Measurements from ENCODE around the gene NSD1.
"Not testable (repeated sequence)": the region's sequence is repeated elsewhere in the genome, so short reads cannot be mapped to it uniquely, and the experiment has no call there.

Gene NSD1

DNA sequence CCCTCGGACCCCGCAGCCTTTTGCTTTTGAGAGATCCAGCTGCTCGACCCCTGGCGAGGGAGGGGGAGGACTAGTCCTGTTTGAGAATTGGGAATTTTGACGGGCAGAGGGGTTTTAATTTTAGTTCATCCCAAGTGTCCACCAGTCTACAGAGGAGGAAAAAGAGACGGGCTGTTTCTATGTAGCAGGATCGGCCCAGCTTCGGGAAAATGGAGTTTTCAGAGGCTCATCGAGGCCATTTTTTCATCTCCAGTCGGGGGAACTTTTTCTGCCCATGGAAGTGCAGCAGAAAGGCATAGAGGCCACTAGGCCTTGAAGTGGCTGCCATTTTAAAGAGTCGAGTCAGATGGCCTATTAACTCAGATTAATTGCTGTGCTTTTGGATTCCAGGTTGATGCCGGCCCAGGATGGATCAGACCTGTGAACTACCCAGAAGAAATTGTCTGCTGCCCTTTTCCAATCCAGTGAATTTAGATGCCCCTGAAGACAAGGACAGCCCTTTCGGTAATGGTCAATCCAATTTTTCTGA lies 1.2 kb downstream of the NSD1 start:
- peak overlapping the region; percentile 64 for H3K4me3 ChIP-seq (ENCODE audit: low read depth, low read length)
- DNase-seq (ENCODE audit: low read depth, low spot score): no peak
- CTCF ChIA-PET: interaction anchor here (1.7 to 2.4 kb wide), 2 partner anchors 20 to 22 kb away, joined by 5 to 7 read pairs; no protein-coding TSS in a partner anchor
- POLR2A ChIA-PET: no interaction called here
- no peak for TF ChIP-seq CTCF (IDR thresholded peaks at IDR 0.05; ENCODE audit: insufficient read depth, low read length, missing control alignments)

- DNase-seq (ENCODE audit: low read depth, low spot score): no peak
- TF ChIP-seq CTCF (IDR thresholded peaks at IDR 0.05; ENCODE audit: insufficient read depth, low read length, missing control alignments): no peak
- H3K4me3 ChIP-seq (ENCODE audit: low read depth, low read length): no peak overlapping the region
- ChIA-PET CTCF (interaction anchor here (1.1 to 1.2 kb wide), 2 partner anchors 28 to 136 kb away, joined by 3 read pairs; no protein-coding TSS in a partner anchor), POLR2A (interaction anchor here (0.7 kb wide), 1 partner anchor 307 kb away, joined by 4 read pairs; no protein-coding TSS in a partner anchor)
Observed at GRCh38 chr5:177140312-177140711, 6.7 kb downstream of the NSD1 start.

DNA sequence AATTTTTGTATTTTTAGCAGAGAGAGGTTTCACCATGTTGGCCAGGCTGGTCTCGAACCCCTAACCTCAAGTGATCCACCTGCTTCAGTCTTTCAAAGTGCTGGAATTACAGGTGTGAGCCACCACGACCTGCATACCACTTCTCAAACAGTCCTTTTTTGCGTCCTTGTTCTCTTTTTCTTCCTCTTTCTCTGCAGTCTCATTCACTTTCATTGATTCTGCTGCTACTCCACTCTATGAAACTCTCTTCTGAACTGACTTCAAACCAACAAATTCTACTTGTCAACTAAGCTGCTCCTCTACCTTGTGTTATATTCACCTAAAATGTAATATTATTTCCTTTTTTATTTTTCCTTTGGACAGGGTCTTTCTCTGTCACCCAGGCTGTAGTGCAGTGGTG lies 7.9 kb downstream of the NSD1 start:
- ChIA-PET POLR2A (no interaction called here), CTCF (interaction anchor here (1.1 to 1.2 kb wide), 2 partner anchors 29 to 135 kb away, joined by 3 read pairs; no protein-coding TSS in a partner anchor)
- H3K4me3 ChIP-seq (ENCODE audit: low read depth, low read length): no peak overlapping the region
- no peak for DNase-seq (ENCODE audit: low read depth, low spot score)
- TF ChIP-seq CTCF (IDR thresholded peaks at IDR 0.05; ENCODE audit: insufficient read depth, low read length, missing control alignments): no peak

DNA sequence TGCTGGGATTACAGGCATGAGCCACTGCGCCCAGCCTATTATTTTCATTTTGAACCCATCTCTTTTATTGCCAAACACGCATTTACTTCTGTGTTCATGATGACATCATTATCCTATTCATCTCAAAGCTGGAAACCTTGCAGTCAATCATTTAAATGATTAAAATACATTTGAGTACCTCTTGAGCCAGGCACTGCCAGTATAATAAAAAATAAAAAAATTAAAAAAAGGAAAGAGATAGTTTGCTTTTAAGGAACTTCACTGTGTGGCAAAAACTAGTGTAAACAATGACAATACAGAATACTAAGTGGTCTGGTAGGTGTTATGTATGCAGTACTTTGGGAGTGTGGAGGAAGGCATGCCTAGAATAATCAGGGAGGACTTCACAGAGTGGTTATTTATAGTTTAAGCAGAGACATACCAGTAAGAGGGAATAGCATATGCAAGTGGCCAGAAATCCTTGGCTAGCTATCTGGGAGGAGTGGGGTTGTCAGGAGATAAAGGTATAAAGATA lies 8.6 kb downstream of the NSD1 start:
- no peak overlapping the region for H3K4me3 ChIP-seq (ENCODE audit: low read depth, low read length)
- no peak for DNase-seq (ENCODE audit: low read depth, low spot score)
- no peak for TF ChIP-seq CTCF (IDR thresholded peaks at IDR 0.05; ENCODE audit: insufficient read depth, low read length, missing control alignments)
- ChIA-PET POLR2A (no interaction called here), CTCF (no interaction called here)

- CTCF ChIA-PET: no interaction called here
- no peak for DNase-seq (ENCODE audit: low read depth, low spot score)
- TF ChIP-seq CTCF (IDR thresholded peaks at IDR 0.05; ENCODE audit: insufficient read depth, low read length, missing control alignments): no peak
- no peak overlapping the region for H3K4me3 ChIP-seq (ENCODE audit: low read depth, low read length)
- POLR2A ChIA-PET: no interaction called here
Observed at GRCh38 chr5:177142778-177143177, 9.2 kb downstream of the NSD1 start.

GRCh38 chr5:177146891-177147638 lies 13.5 kb downstream of the NSD1 start:
- H3K4me3 ChIP-seq (ENCODE audit: low read depth, low read length): no peak overlapping the region
- POLR2A ChIA-PET: interaction anchor here (0.6 to 1.1 kb wide), 4 partner anchors 10 to 322 kb away, joined by 3 read pairs; partner anchors contain the start of genes PRELID1 and RAB24
- CTCF ChIA-PET: interaction anchor here (1.5 kb wide), 1 partner anchor 34 kb away, joined by 5 read pairs; no protein-coding TSS in a partner anchor
- DNase-seq (ENCODE audit: low read depth, low spot score): no peak
- TF ChIP-seq CTCF (IDR thresholded peaks at IDR 0.05; ENCODE audit: insufficient read depth, low read length, missing control alignments): no peak

GRCh38 chr5:177150061-177150460 lies 16.5 kb downstream of the NSD1 start:
- DNase-seq (ENCODE audit: low read depth, low spot score); POLR2A ChIA-PET; H3K4me3 ChIP-seq (ENCODE audit: low read depth, low read length); CTCF ChIA-PET: not testable (repeated sequence)
